ENCODE measurements around the gene SECTM1. TPM values are rescaled to one million over a fixed set of nuclear protein-coding genes. Genes with fewer than 3 reads are reported as not detected.

The SECTM1 gene
- total RNA-seq, 2 donors from 2014 or later = 29.1 to 76.3 TPM

- peaks cover 3% of the 10 kb centered on the region for H3K4me1 ChIP-seq
- TF ChIP-seq CTCF (IDR thresholded peaks at IDR 0.05) = no peak
Measured at GRCh38 chr17:82278786-82279391, 54.7 kb downstream of the SECTM1 start.

GRCh38 chr17:82278308-82278707, 55.3 kb downstream of the SECTM1 start:
- intact Hi-C loops (cut with DNase I) = no loop called here
- no peaks in the 10 kb centered on the region for H3K36me3 ChIP-seq
- no peak overlapping the region for H3K4me3 ChIP-seq
- no peak for DNase-seq
- no peaks in the 10 kb centered on the region for H3K27me3 ChIP-seq
- no peak for TF ChIP-seq CTCF (IDR thresholded peaks at IDR 0.05)
- peaks cover 3% of the 10 kb centered on the region for H3K4me1 ChIP-seq
- H3K9me3 ChIP-seq = no peaks in the 10 kb centered on the region
- H3K9ac ChIP-seq (ENCODE audit: low read depth in 2 of 2, low read length in 2 of 2) = no peak overlapping the region
- no peak overlapping the region for H3K27ac ChIP-seq

More at GRCh38 chr17:82278786-82279391, 54.7 kb downstream of the SECTM1 start:
- H3K36me3 ChIP-seq = no peaks in the 10 kb centered on the region
- H3K27me3 ChIP-seq = no peaks in the 10 kb centered on the region
- DNase-seq = no peak
- no peak overlapping the region for H3K27ac ChIP-seq
- no peaks in the 10 kb centered on the region for H3K9me3 ChIP-seq
- H3K4me3 ChIP-seq = no peak overlapping the region
- H3K9ac ChIP-seq (ENCODE audit: low read depth in 2 of 2, low read length in 2 of 2) = no peak overlapping the region
- intact Hi-C loops (cut with DNase I) = no loop called here

- DNase-seq = no peak
- intact Hi-C loops (cut with DNase I) = no loop called here
- Histone ChIP-seq H3K27me3 (no peaks in the 10 kb centered on the region), H3K4me1 (peaks cover 3% of the 10 kb centered on the region), H3K9ac (ENCODE audit: low read depth in 2 of 2, low read length in 2 of 2) (no peak overlapping the region), H3K36me3 (no peaks in the 10 kb centered on the region), H3K9me3 (no peaks in the 10 kb centered on the region), H3K4me3 (no peak overlapping the region), H3K27ac (no peak overlapping the region)
- no peak for TF ChIP-seq CTCF (IDR thresholded peaks at IDR 0.05)
Measured at GRCh38 chr17:82277851-82278250, 55.7 kb downstream of the SECTM1 start.

GRCh38 chr17:82276938-82277337, 56.6 kb downstream of the SECTM1 start:
- no peak for TF ChIP-seq CTCF (IDR thresholded peaks at IDR 0.05)
- no peak overlapping the region for H3K9ac ChIP-seq (ENCODE audit: low read depth in 2 of 2, low read length in 2 of 2)
- H3K4me3 ChIP-seq = no peak overlapping the region
- no peaks in the 10 kb centered on the region for H3K27me3 ChIP-seq
- intact Hi-C loops (cut with DNase I) = no loop called here
- peaks cover 3% of the 10 kb centered on the region for H3K4me1 ChIP-seq
- H3K9me3 ChIP-seq = no peaks in the 10 kb centered on the region
- H3K36me3 ChIP-seq = no peaks in the 10 kb centered on the region
- H3K27ac ChIP-seq = no peak overlapping the region
- no peak for DNase-seq

- Histone ChIP-seq H3K9me3 (no peaks in the 10 kb centered on the region), H3K36me3 (no peaks in the 10 kb centered on the region), H3K27me3 (no peaks in the 10 kb centered on the region), H3K9ac (ENCODE audit: low read depth in 2 of 2, low read length in 2 of 2) (no peak overlapping the region), H3K4me3 (no peak overlapping the region), H3K4me1 (peaks cover 14% of the 10 kb centered on the region), H3K27ac (no peak overlapping the region)
- no peak for TF ChIP-seq CTCF (IDR thresholded peaks at IDR 0.05)
- DNase-seq = no peak
- intact Hi-C loops (cut with DNase I) = no loop called here
Measured at GRCh38 chr17:82275326-82275725, 58.2 kb downstream of the SECTM1 start.

Data from colonic mucosa (tissue), 4 donors.